Astrocyte (in vitro differentiated cells and primary cell): ENCODE results near the gene CLEC16A. TPM values are rescaled to one million over a fixed set of nuclear protein-coding genes. Genes with fewer than 3 reads are reported as not detected.

Experiments used
- DNase-seq: peaks from one replicate; pipeline ENCODE4 v3.0.0-alpha.2; 2010; ENCODE audit warnings: low read depth
- FAIRE-seq: peaks from 2 replicates; lab custom pipeline; 2011; peaks lifted over from hg19 to GRCh38; lab: Jason Lieb, UNC
- H2AFZ ChIP-seq: 2 replicates; pipeline ENCODE4 v1.6.0; 2012; ENCODE audit warnings: low read depth, low read length, inconsistent platforms
- H3K27ac ChIP-seq: 2 replicates; pipeline ENCODE4 v1.5.1; 2011; ENCODE audit warnings: low read depth, low read length, inconsistent platforms
- H3K27me3 ChIP-seq: 2 replicates; pipeline ENCODE4 v1.6.0; 2011; ENCODE audit warnings: low read length, inconsistent platforms; ENCODE audit not compliant: insufficient read depth
- H3K36me3 ChIP-seq: 2 replicates; pipeline ENCODE4 v1.5.1; 2011; ENCODE audit warnings: low read length, inconsistent platforms; ENCODE audit not compliant: insufficient read depth
- H3K4me1 ChIP-seq: 2 replicates; pipeline ENCODE4 v1.5.1; 2011; ENCODE audit warnings: low read length, inconsistent platforms; ENCODE audit not compliant: insufficient read depth
- H3K4me2 ChIP-seq: 2 replicates; pipeline ENCODE4 v1.6.0; 2012; ENCODE audit warnings: low read length, inconsistent platforms
- H3K4me3 ChIP-seq: 2 replicates; pipeline ENCODE4 v1.5.1; 2011; ENCODE audit warnings: low read depth, mild to moderate bottlenecking, low read length, inconsistent platforms; ENCODE audit not compliant: insufficient read depth
- H3K79me2 ChIP-seq: 2 replicates; pipeline ENCODE4 v1.6.0; 2012; ENCODE audit warnings: mild to moderate bottlenecking, low read length, inconsistent platforms; ENCODE audit not compliant: insufficient read depth
- H3K9ac ChIP-seq: 2 replicates; pipeline ENCODE4 v1.6.0; 2012; ENCODE audit warnings: mild to moderate bottlenecking, low read length, inconsistent platforms
- H3K9me3 ChIP-seq: 2 replicates; pipeline ENCODE4 v1.5.1; 2012; ENCODE audit warnings: low read depth, mild to moderate bottlenecking, low read length, inconsistent platforms; ENCODE audit not compliant: insufficient read depth
- H4K20me1 ChIP-seq: 2 replicates; pipeline ENCODE4 v1.6.0; 2012; ENCODE audit warnings: low read length, inconsistent platforms; ENCODE audit not compliant: insufficient read depth
- H3K27ac Mint-ChIP-seq: one replicate; pipeline ENCODE4 v1.8.0; 2021; ENCODE audit warnings: mild to moderate bottlenecking, mixed read lengths; ENCODE audit not compliant: unreplicated experiment
- H3K27me3 Mint-ChIP-seq: one replicate; pipeline ENCODE4 v1.8.0; 2021; ENCODE audit warnings: low read depth, mixed read lengths; ENCODE audit not compliant: unreplicated experiment
- H3K36me3 Mint-ChIP-seq: one replicate; pipeline ENCODE4 v1.8.0; 2021; ENCODE audit warnings: low read depth, mixed read lengths; ENCODE audit not compliant: unreplicated experiment
- H3K4me1 Mint-ChIP-seq: one replicate; pipeline ENCODE4 v1.8.0; 2021; ENCODE audit warnings: low read depth, mixed read lengths; ENCODE audit not compliant: unreplicated experiment
- H3K4me3 Mint-ChIP-seq: one replicate; pipeline ENCODE4 v1.8.0; 2021; ENCODE audit warnings: mild to moderate bottlenecking, moderate library complexity, mixed read lengths; ENCODE audit not compliant: unreplicated experiment
- H3K9me3 Mint-ChIP-seq: one replicate; pipeline ENCODE4 v1.8.0; 2021; ENCODE audit warnings: mild to moderate bottlenecking, mixed read lengths; ENCODE audit not compliant: unreplicated experiment
- CTCF ChIP-seq: IDR thresholded peaks from 2 replicates; pipeline ENCODE4 v1.5.1; 2011; ENCODE audit warnings: low read depth, mild to moderate bottlenecking, inconsistent platforms, low read length, moderate library complexity; ENCODE audit not compliant: insufficient read depth
- EZH2 ChIP-seq: IDR thresholded peaks from 2 replicates; pipeline ENCODE4 v1.6.1; 2012; ENCODE audit warnings: mild to moderate bottlenecking, low read length, inconsistent platforms; ENCODE audit not compliant: insufficient read depth
- total RNA-seq: library from RNA; stranded (reverse); gene quantifications from 2 replicates; pipeline ENCODE4 v1.2.1, GENCODE V29; 2021

CLEC16A gene
- total RNA-seq, 1 donor from 2014 or later: 31.7 TPM

GRCh38 chr16:10936272-10936984 lies 7.9 kb upstream of the CLEC16A start:
- H4K20me1 ChIP-seq: peaks cover 99% of the 10 kb centered on the region
- FAIRE-seq: no peak
- H3K79me2 ChIP-seq: peaks cover 90% of the 10 kb centered on the region

GRCh38 chr16:10937068-10937859 lies 7.1 kb upstream of the CLEC16A start:
- H3K79me2 ChIP-seq: peaks cover 91% of the 10 kb centered on the region
- H3K4me1 ChIP-seq: peaks cover 33% of the 10 kb centered on the region
- Mint-ChIP-seq H3K4me3 (no peak overlapping the region), H3K4me1 (peaks cover 39% of the 10 kb centered on the region), H3K36me3 (peaks cover 18% of the 10 kb centered on the region), H3K9me3 (no peaks in the 10 kb centered on the region), H3K27me3 (no peaks in the 10 kb centered on the region), H3K27ac (no peak overlapping the region)
- no peak overlapping the region for H3K27ac ChIP-seq
- H3K36me3 ChIP-seq: no peaks in the 10 kb centered on the region
- H3K27me3 ChIP-seq: no peaks in the 10 kb centered on the region
- H3K4me2 ChIP-seq: peak overlapping the region; percentile 97
- H4K20me1 ChIP-seq: peaks cover 91% of the 10 kb centered on the region
- H2AFZ ChIP-seq: no peak overlapping the region
- H3K9ac ChIP-seq: no peak overlapping the region
- H3K4me3 ChIP-seq: no peak overlapping the region
- FAIRE-seq (no peak), DNase-seq (no peak)
- TF ChIP-seq EZH2 (no peak), CTCF (no peak)
- H3K9me3 ChIP-seq: no peaks in the 10 kb centered on the region

More at GRCh38 chr16:10936272-10936984, 7.9 kb upstream of the CLEC16A start:
- no peak overlapping the region for H3K27ac Mint-ChIP-seq
- Histone ChIP-seq H3K4me2 (no peak overlapping the region), H2AFZ (no peak overlapping the region), H3K27me3 (no peaks in the 10 kb centered on the region), H3K27ac (no peak overlapping the region), H3K4me1 (peaks cover 33% of the 10 kb centered on the region), H3K9ac (no peak overlapping the region), H3K36me3 (no peaks in the 10 kb centered on the region), H3K4me3 (no peak overlapping the region), H3K9me3 (no peaks in the 10 kb centered on the region)
- H3K9me3 Mint-ChIP-seq: no peaks in the 10 kb centered on the region
- peaks cover 21% of the 10 kb centered on the region for H3K36me3 Mint-ChIP-seq
- peaks cover 39% of the 10 kb centered on the region for H3K4me1 Mint-ChIP-seq
- DNase-seq: no peak
- no peak for TF ChIP-seq CTCF
- no peak for TF ChIP-seq EZH2
- no peak overlapping the region for H3K4me3 Mint-ChIP-seq
- H3K27me3 Mint-ChIP-seq: no peaks in the 10 kb centered on the region
